GM12878 (cell line): ENCODE data around the gene RAP1A. TPM values are rescaled to one million over a fixed set of nuclear protein-coding genes. Genes with fewer than 3 reads are reported as not detected.

Experiments
- ATAC-seq: fragments of 200-7000 bp; cut with Tn5 transposase; 3 replicates; pipeline ENCODE4 v1.9.1; 2020; ENCODE audit warnings: mild to moderate bottlenecking, moderate library complexity
- BruUV-seq: library from RNA; stranded (reverse); fragments of 400-500 nt; replicated peaks from 2 replicates; lab custom pipeline; 2021; lab: Mats Ljungman, UMichigan
- CTCF ChIA-PET: fragments of 300-600 bp; sonication (Branson Sonifier 250); formaldehyde crosslinking; extraction: SDS; loops from one replicate; lab custom pipeline; 2021; ENCODE audit warnings: inconsistent platforms; lab: Yijun Ruan, JAX
- POLR2A ChIA-PET: fragments of 350-600 bp; formaldehyde crosslinking; extraction: SDS; loops from one replicate; lab custom pipeline; 2021; ENCODE audit warnings: inconsistent platforms; lab: Charles Lee
- RAD21 ChIA-PET: fragments of 300-600 bp; sonication (Branson Sonifier 250); formaldehyde crosslinking; loops from one replicate; lab custom pipeline; 2023; ENCODE audit warnings: antibody characterized with exemption; ENCODE audit not compliant: unreplicated experiment; lab: Charles Lee
- SMC1A ChIA-PET: fragments of 300-600 bp; sonication (Branson Sonifier 250); formaldehyde crosslinking; loops from one replicate; lab custom pipeline; 2023; ENCODE audit not compliant: unreplicated experiment, uncharacterized antibody; lab: Charles Lee
- DNase-seq: peaks from one replicate; pipeline ENCODE4 v3.0.0-alpha.2; 2011; ENCODE audit warnings: low read depth, low spot score
- FAIRE-seq: peaks from 3 replicates; lab custom pipeline; 2011; peaks lifted over from hg19 to GRCh38; lab: Jason Lieb, UNC
- H2AFZ ChIP-seq: 2 replicates; pipeline ENCODE4 v1.6.0; 2011; ENCODE audit warnings: low read depth, low read length, control low read depth; ENCODE audit not compliant: control insufficient read depth
- H3K27ac ChIP-seq: 2 replicates; pipeline ENCODE4 v1.5.1; 2011; ENCODE audit warnings: control low read depth; ENCODE audit not compliant: control insufficient read depth, insufficient read depth
- H3K27me3 ChIP-seq, 2 experiments: replicated peaks in 1 of 2; 2 replicates each; pipeline versions ENCODE4 v1.6.0 to v1.6.1; 2011; ENCODE audit warnings: low read length in 1 of 2; ENCODE audit not compliant: control insufficient read depth in 2 of 2, insufficient read depth in 2 of 2
- H3K36me3 ChIP-seq, 2 experiments: 2 replicates each; pipeline ENCODE4 v1.5.1; 2011; ENCODE audit warnings: low read length in 1 of 2; ENCODE audit not compliant: control insufficient read depth in 2 of 2, insufficient read depth in 2 of 2
- H3K4me1 ChIP-seq: 2 replicates; pipeline ENCODE4 v1.6.1; 2011; ENCODE audit warnings: mild to moderate bottlenecking, low read length, moderate library complexity, mixed read lengths; ENCODE audit not compliant: control insufficient read depth, insufficient read depth
- H3K4me2 ChIP-seq: 2 replicates; pipeline ENCODE4 v1.6.0; 2011; ENCODE audit warnings: control low read depth; ENCODE audit not compliant: control insufficient read depth, insufficient read depth
- H3K4me3 ChIP-seq: fragments of 200-600 bp; sonication (generic); 2 replicates; pipeline ENCODE4 v1.5.1; 2016
- H3K79me2 ChIP-seq: 2 replicates; pipeline ENCODE4 v1.6.0; 2011; ENCODE audit warnings: low read length; ENCODE audit not compliant: control insufficient read depth, insufficient read depth
- H3K9ac ChIP-seq: 2 replicates; pipeline ENCODE4 v1.8.0; 2011; ENCODE audit warnings: low read length, control low read depth, mixed read lengths; ENCODE audit not compliant: control insufficient read depth, insufficient read depth
- H3K9me3 ChIP-seq: replicated peaks from 3 replicates; pipeline ENCODE4 v1.5.1; 2011; ENCODE audit warnings: mild to moderate bottlenecking, low read length; ENCODE audit not compliant: control insufficient read depth, insufficient read depth
- H4K20me1 ChIP-seq: 2 replicates; pipeline ENCODE4 v1.6.0; 2011; ENCODE audit not compliant: control insufficient read depth, insufficient read depth
- BCL3 ChIP-seq: IDR thresholded peaks from 2 replicates; pipeline ENCODE4 v1.6.1; 2011; ENCODE audit warnings: borderline replicate concordance, low read depth, mild to moderate bottlenecking, moderate library complexity, low read length; ENCODE audit not compliant: insufficient read depth, poor library complexity, severe bottlenecking
- CREM ChIP-seq: IDR thresholded peaks from 2 replicates; pipeline ENCODE4 v1.6.1; 2014; ENCODE audit warnings: antibody characterized with exemption, low read depth
- EED ChIP-seq: sonication (generic); IDR thresholded peaks from 2 replicates; pipeline ENCODE4 v1.6.1; 2016; ENCODE audit warnings: antibody characterized with exemption, low read depth
- FOXM1 ChIP-seq: IDR thresholded peaks from 2 replicates; pipeline ENCODE4 v1.6.1; 2012; ENCODE audit warnings: low read depth, mild to moderate bottlenecking, inconsistent platforms, low read length, moderate library complexity
- HCFC1 ChIP-seq: fragments of 150-350 bp; IDR thresholded peaks from 2 replicates; pipeline ENCODE4 v1.6.1; 2014; ENCODE audit warnings: low read length
- MAX ChIP-seq: IDR thresholded peaks from 2 replicates; pipeline ENCODE4 v1.6.1; 2012; ENCODE audit warnings: low read depth, low read length, improper control_type of control experiment
- NFIC ChIP-seq: IDR thresholded peaks from 2 replicates; pipeline ENCODE4 v1.6.1; 2012; ENCODE audit warnings: low read depth, mild to moderate bottlenecking, inconsistent platforms, low read length, moderate library complexity
- POLR2A ChIP-seq: IDR thresholded peaks from 2 replicates; pipeline ENCODE4 v1.6.1; 2011; ENCODE audit warnings: low read depth, mild to moderate bottlenecking, low read length
- POU2F2 ChIP-seq: IDR thresholded peaks from 3 replicates; pipeline ENCODE4 v1.6.1; 2011; ENCODE audit warnings: low read depth, mild to moderate bottlenecking, low read length, borderline replicate concordance
- RAD21 ChIP-seq: IDR thresholded peaks from 2 replicates; pipeline ENCODE4 v1.6.1; 2011; ENCODE audit warnings: mild to moderate bottlenecking, low read depth, low read length, moderate library complexity; ENCODE audit not compliant: insufficient read depth
- RUNX3 ChIP-seq: IDR thresholded peaks from 2 replicates; pipeline ENCODE4 v1.6.1; 2012; ENCODE audit warnings: low read length, inconsistent platforms
- TCF12 ChIP-seq: IDR thresholded peaks from 2 replicates; pipeline ENCODE4 v1.6.1; 2011; ENCODE audit warnings: low read depth, mild to moderate bottlenecking, low read length
- ZNF592 ChIP-seq: fragments of 450-650 bp; IDR thresholded peaks from 2 replicates; pipeline ENCODE4 v1.6.1; 2017; ENCODE audit warnings: mild to moderate bottlenecking, moderate library complexity
- ZNF687 ChIP-seq: fragments of 450-650 bp; IDR thresholded peaks from 2 replicates; pipeline ENCODE4 v1.6.1; 2017; ENCODE audit warnings: mild to moderate bottlenecking, moderate library complexity
- WGBS: methylation state at CpG from one replicate; pipeline ENCODE4 v1.1.6; 2016; ENCODE audit warnings: low lambda C conversion rate; ENCODE audit not compliant: insufficient replicate concordance, insufficient coverage; ENCODE audit errors: missing lambda C conversion rate; 5-methylcytosine and 5-hydroxymethylcytosine counted together
- in situ Hi-C: fragments of 300-500 bp; cut with MboI; formaldehyde crosslinking; loops from 9 replicates; pipeline ENCODE4 v1.14.3; 2018; ENCODE audit warnings: mixed read lengths
- intact Hi-C: fragments of 100-400 bp; cut with micrococcal nuclease; formaldehyde crosslinking; loops from one replicate; pipeline ENCODE4 v1.14.2; 2022; ENCODE audit not compliant: unreplicated experiment
- polyA plus RNA-seq, 11 experiments: library from polyadenylated mRNA; depleted of rRNA in 4 of 11; unstranded in 6 of 11; stranded (reverse) in 5 of 11; fragments of >200 nt; fragmentation: Nextera tagmentation in 4 of 11; fragmentation: Illumina TruSeq in 1 of 11; extraction: Ambion mirVana in 4 of 11; extraction: Trizol in 1 of 11; gene quantifications; 1 replicate in 1 of 11; 2 replicates in 10 of 11; pipeline versions ENCODE4 v1.2.1 to v1.2.3, GENCODE V29; 2011 to 2016; ENCODE audit warnings: inconsistent platforms in 2 of 11, missing spikeins in 2 of 11, low read depth in 1 of 11
- total RNA-seq, 4 experiments: library from RNA; depleted of rRNA in 3 of 4; stranded (reverse); fragments of >200 nt in 3 of 4; fragmentation: Illumina TruSeq in 1 of 4; extraction: Trizol in 1 of 4; gene quantifications; 2 replicates each; pipeline versions ENCODE4 v1.2.1 to v1.2.3, GENCODE V29; 2013 to 2021

RAP1A gene
- total and polyA plus RNA-seq, 10 of the 15 experiments (the other 5 are each of a cell fraction or from before 2014, with no cell fraction given), result 38.4 to 213 (median 86.0) TPM

- Histone ChIP-seq H3K27me3 (no peaks in the 10 kb centered on the region), H3K4me2 (peak overlapping the region; percentile 77), H3K4me3 (peak overlapping the region; percentile 25; the same call in 1 of the 2 replicates), H4K20me1 (no peaks in the 10 kb centered on the region), H3K79me2 (peaks cover 11% of the 10 kb centered on the region), H3K36me3 (no peaks in the 10 kb centered on the region), H3K9me3 (no peaks in the 10 kb centered on the region), H3K9ac (peak overlapping the region; percentile 72), H3K4me1 (peaks cover 64% of the 10 kb centered on the region), H2AFZ (peak overlapping the region; percentile 71), H3K27ac (peak overlapping the region; percentile 98)
- ChIA-PET RAD21 (interaction anchor here (1.0 to 8.4 kb wide), 16 partner anchors 8 to 384 kb away, joined by 3 to 120 read pairs (median 6); partner anchors contain the start of gene RAP1A), POLR2A (interaction anchor here (0.6 to 9.9 kb wide), 9 partner anchors 9 to 95 kb away, joined by 3 to 242 read pairs (median 4); partner anchors contain the start of gene RAP1A), SMC1A (interaction anchor here (0.6 to 9.9 kb wide), 21 partner anchors 8 to 387 kb away, joined by 3 to 317 read pairs (median 4); partner anchors contain the start of genes DDX20 and RAP1A), CTCF (interaction anchor here (0.6 to 9.9 kb wide), 11 partner anchors 11 to 203 kb away, joined by 3 to 143 read pairs (median 5); partner anchors contain the start of gene RAP1A)
- WGBS, result 2% methylated on average over 4 of the region's 4 CpGs
- intact Hi-C loops, result loop anchor here (5.0 to 10.0 kb wide), 3 partner anchors 401 to 1266 kb away; partner anchors contain the start of genes DENND2D and RBM15
- no peak for DNase-seq
- FAIRE-seq, result no peak
- peak; percentile 29 for ATAC-seq
- BruUV-seq, result no TSS peak
- in situ Hi-C loops, result no loop called here
- TF ChIP-seq MAX (no peak), POU2F2 (0 out of 3 replicates have a peak, but pooled peaks have one; percentile 34), FOXM1 (no peak; the same call in 1 of the 2 replicates), TCF12 (0 out of 2 replicates have a peak, but pooled peaks have one; percentile 25), BCL3 (peak; percentile 70), CREM (peak; percentile 19; the same call in 1 of the 2 replicates), RUNX3 (peak; percentile 25; the same call in 1 of the 2 replicates), RAD21 (peak; percentile 21; the same call in 1 of the 2 replicates), NFIC (peak; percentile 45; the same call in 1 of the 2 replicates), ZNF687 (peak; percentile 80), POLR2A (peak; percentile 53), HCFC1 (peak; percentile 15; the same call in 1 of the 2 replicates), ZNF592 (no peak), EED (peak; percentile 87)
Measured at GRCh38 chr1:111602974-111603373, 16.6 kb upstream of the RAP1A start.
